ENCODE data around the gene BLOC1S3.

The BLOC1S3 gene

DNA sequence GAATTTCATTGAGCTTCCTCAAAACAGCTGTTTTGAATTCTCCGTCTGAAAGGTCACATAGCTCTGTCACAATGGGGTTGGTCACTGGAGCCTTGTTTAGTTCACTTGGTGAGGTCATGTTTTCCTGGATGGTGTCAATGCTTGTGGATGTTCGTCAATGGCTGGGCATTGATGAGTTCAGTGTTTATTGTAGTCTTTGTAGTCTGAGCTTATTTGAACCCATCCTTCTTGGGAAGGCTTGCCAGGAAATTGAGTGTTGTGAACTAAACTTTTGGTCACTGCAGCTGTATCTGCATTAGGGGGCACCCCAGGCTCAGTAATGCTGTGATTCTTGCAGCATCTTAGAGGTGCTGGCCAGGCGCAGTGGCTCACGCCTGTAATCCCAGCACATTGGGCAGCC lies 22.0 kb downstream of the BLOC1S3 start:
- DNase-seq (ENCODE audit: low read depth): no peak
- H3K4me3 ChIP-seq (ENCODE audit: low read depth, low read length): no peak overlapping the region
- TF ChIP-seq, protein P1, sequence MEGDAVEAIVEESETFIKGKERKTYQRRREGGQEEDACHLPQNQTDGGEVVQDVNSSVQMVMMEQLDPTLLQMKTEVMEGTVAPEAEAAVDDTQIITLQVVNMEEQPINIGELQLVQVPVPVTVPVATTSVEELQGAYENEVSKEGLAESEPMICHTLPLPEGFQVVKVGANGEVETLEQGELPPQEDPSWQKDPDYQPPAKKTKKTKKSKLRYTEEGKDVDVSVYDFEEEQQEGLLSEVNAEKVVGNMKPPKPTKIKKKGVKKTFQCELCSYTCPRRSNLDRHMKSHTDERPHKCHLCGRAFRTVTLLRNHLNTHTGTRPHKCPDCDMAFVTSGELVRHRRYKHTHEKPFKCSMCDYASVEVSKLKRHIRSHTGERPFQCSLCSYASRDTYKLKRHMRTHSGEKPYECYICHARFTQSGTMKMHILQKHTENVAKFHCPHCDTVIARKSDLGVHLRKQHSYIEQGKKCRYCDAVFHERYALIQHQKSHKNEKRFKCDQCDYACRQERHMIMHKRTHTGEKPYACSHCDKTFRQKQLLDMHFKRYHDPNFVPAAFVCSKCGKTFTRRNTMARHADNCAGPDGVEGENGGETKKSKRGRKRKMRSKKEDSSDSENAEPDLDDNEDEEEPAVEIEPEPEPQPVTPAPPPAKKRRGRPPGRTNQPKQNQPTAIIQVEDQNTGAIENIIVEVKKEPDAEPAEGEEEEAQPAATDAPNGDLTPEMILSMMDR (IDR thresholded peaks at IDR 0.05; ENCODE audit: control insufficient read depth, extremely low read depth, insufficient read depth): no peak

- no peak overlapping the region for H3K4me3 ChIP-seq (ENCODE audit: low read depth, low read length)
- peak; percentile 39 for DNase-seq (ENCODE audit: low read depth)
- TF ChIP-seq, protein P1 (IDR thresholded peaks at IDR 0.05; ENCODE audit: control insufficient read depth, extremely low read depth, insufficient read depth): no peak
Measured at GRCh38 chr19:45202637-45203036, 24.1 kb downstream of the BLOC1S3 start.

DNA sequence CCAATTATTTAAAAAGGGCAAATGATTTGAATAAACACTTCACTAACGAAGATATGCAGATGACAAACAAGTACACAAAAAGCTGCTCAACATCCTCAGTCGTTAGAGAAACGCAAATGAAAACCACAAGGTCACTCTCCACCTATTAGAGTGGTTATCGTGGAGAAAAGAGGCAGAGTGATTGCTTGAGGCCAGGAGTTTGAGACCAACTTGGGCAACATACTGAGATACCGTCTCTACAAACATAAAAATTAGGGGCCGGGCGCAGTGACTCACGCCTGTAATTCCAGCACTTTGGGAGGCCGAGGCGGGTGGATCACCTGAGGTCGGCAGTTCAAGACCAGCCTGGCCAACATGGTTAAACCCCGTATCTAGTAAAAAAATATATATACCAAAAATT lies 27.2 kb downstream of the BLOC1S3 start:
- H3K4me3 ChIP-seq (ENCODE audit: low read depth, low read length): no peak overlapping the region
- no peak for DNase-seq (ENCODE audit: low read depth)
- TF ChIP-seq, protein P1 (IDR thresholded peaks at IDR 0.05; ENCODE audit: control insufficient read depth, extremely low read depth, insufficient read depth): no peak

DNA sequence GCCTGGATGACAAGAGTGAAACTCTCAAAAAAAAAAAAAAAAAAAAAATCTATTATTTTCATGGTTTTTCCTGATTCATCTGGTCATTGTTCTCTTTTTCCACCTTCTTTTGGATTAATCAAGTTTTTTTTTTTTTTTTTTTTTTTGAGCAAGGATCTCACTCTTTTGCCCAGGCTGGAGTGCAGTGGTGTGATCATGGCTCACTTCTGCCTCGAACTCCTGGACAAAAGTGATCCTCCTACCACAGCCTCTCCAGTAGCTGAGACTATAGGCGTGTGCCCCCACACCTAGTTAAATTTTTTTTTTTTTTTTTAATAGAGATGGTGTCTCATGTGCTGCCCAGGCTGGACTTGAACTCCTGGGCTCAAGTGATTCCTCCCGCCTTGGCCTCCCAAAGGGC lies 27.7 kb downstream of the BLOC1S3 start:
- no peak overlapping the region for H3K4me3 ChIP-seq (ENCODE audit: low read depth, low read length)
- TF ChIP-seq, protein P1 (IDR thresholded peaks at IDR 0.05; ENCODE audit: control insufficient read depth, extremely low read depth, insufficient read depth): no peak
- DNase-seq (ENCODE audit: low read depth): no peak

- peak; percentile 37 for DNase-seq (ENCODE audit: low read depth)
- H3K4me3 ChIP-seq (ENCODE audit: low read depth, low read length): no peak overlapping the region
- TF ChIP-seq, protein P1 (IDR thresholded peaks at IDR 0.05; ENCODE audit: control insufficient read depth, extremely low read depth, insufficient read depth): no peak
Measured at GRCh38 chr19:45211751-45212381, 33.3 kb downstream of the BLOC1S3 start.

DNA sequence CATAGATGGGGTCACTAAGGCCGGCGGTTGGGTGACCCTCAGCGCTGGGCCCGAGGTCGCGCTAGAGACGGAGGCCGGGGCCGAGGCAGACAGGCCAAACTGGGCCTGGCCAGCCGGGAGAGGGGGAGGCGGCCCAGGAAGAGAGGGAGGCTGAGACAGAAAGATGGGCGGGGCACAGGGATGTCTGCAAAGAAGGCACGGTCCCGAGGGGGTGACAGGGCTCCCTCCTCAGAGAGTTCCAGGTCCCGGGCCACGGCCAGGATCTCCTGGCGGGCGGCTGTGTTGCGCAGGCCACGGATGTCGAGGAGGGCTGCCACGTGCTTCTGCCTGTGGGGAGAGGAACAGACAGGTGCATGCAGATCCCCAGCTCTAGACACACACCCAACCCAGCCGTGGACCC lies 34.4 kb downstream of the BLOC1S3 start:
- TF ChIP-seq, protein P1 (IDR thresholded peaks at IDR 0.05; ENCODE audit: control insufficient read depth, extremely low read depth, insufficient read depth): no peak
- no peak overlapping the region for H3K4me3 ChIP-seq (ENCODE audit: low read depth, low read length)
- DNase-seq (ENCODE audit: low read depth): no peak

All from LNCaP clone FGC (cell line).